Measurements from ENCODE around the gene GFRA1. TPM values are rescaled to one million over a fixed set of nuclear protein-coding genes. Genes with fewer than 3 reads are reported as not detected.

GFRA1 gene
- total and polyA plus RNA-seq, 2 donors (not counting 1 experiment from before 2014, with no cell fraction given) = not detected

GRCh38 chr10:116083226-116083762 is 189.7 kb downstream of the GFRA1 start:
- Histone ChIP-seq H3K4me3 (ENCODE audit: control extremely low read depth in 1 of 5, extremely low read depth in 1 of 5, insufficient read depth in 1 of 5, low read depth in 2 of 5, low read length in 4 of 5) (no peak overlapping the region), H3K79me2 (ENCODE audit: control insufficient read depth, insufficient read depth, low read length) (no peaks in the 10 kb centered on the region), H3K36me3 (replicated peaks in 1 of 2; ENCODE audit: control extremely low read depth in 1 of 2, control insufficient read depth in 1 of 2, extremely low read depth in 1 of 2, insufficient read depth in 2 of 2, low read length in 1 of 2) (no peaks in the 10 kb centered on the region), H3K9me3 (ENCODE audit: control extremely low read depth in 1 of 3, control insufficient read depth in 2 of 3, insufficient read depth in 1 of 3, low read length in 2 of 3) (peaks cover 0 to 4% (median 0%) of the 10 kb centered on the region in 3 donors), H2AFZ (ENCODE audit: insufficient read depth, low read depth, low read length, poor library complexity, severe bottlenecking) (no peak overlapping the region), H3K27ac (ENCODE audit: low read length in 2 of 2) (no peak overlapping the region), H4K20me1 (ENCODE audit: control insufficient read depth, insufficient read depth, low read length, poor library complexity, severe bottlenecking) (no peaks in the 10 kb centered on the region), H3K4me1 (ENCODE audit: control insufficient read depth in 2 of 2, insufficient read depth in 2 of 2, low read length in 2 of 2) (no peaks in the 10 kb centered on the region), H3K9ac (ENCODE audit: low read length) (no peak overlapping the region), H3K4me2 (replicated peaks; ENCODE audit: low read depth, low read length, poor library complexity, severe bottlenecking) (no peak overlapping the region), H3K27me3 (replicated peaks in 1 of 4; ENCODE audit: control extremely low read depth in 1 of 4, control insufficient read depth in 3 of 4, insufficient read depth in 4 of 4, low read length in 3 of 4) (no peaks in the 10 kb centered on the region)
- DNase-seq = no peak
- 95% methylated on average over 2 of the region's 8 CpGs for WGBS (ENCODE audit: insufficient coverage)
- Mint-ChIP-seq H3K9me3 (ENCODE audit: insufficient read depth) (no peaks in the 10 kb centered on the region), H3K27me3 (no peaks in the 10 kb centered on the region), H3K4me3 (no peak overlapping the region), H3K27ac (no peak overlapping the region), H3K4me1 (no peaks in the 10 kb centered on the region)
- intact Hi-C loops (cut with micrococcal nuclease) = no loop called here
- no peak for ATAC-seq (ENCODE audit: low read depth)
- CTCF ChIA-PET = no interaction called here
- TF ChIP-seq EZH2 (IDR thresholded peaks at IDR 0.05; ENCODE audit: borderline replicate concordance, insufficient read depth, low read depth, low read length, poor library complexity, severe bottlenecking) = no peak
- no peak for TF ChIP-seq CTCF (IDR thresholded peaks at IDR 0.05)
- POLR2A ChIA-PET = no interaction called here

GRCh38 chr10:116082762-116083161 is 190.2 kb downstream of the GFRA1 start:
- Histone ChIP-seq H3K27me3 (replicated peaks in 1 of 4; ENCODE audit: control extremely low read depth in 1 of 4, control insufficient read depth in 3 of 4, insufficient read depth in 4 of 4, low read length in 3 of 4) (no peaks in the 10 kb centered on the region), H3K36me3 (replicated peaks in 1 of 2; ENCODE audit: control extremely low read depth in 1 of 2, control insufficient read depth in 1 of 2, extremely low read depth in 1 of 2, insufficient read depth in 2 of 2, low read length in 1 of 2) (no peaks in the 10 kb centered on the region), H2AFZ (ENCODE audit: insufficient read depth, low read depth, low read length, poor library complexity, severe bottlenecking) (no peak overlapping the region), H3K27ac (ENCODE audit: low read length in 2 of 2) (no peak overlapping the region), H3K9me3 (ENCODE audit: control extremely low read depth in 1 of 3, control insufficient read depth in 2 of 3, insufficient read depth in 1 of 3, low read length in 2 of 3) (peaks cover 0 to 6% (median 0%) of the 10 kb centered on the region in 3 donors), H3K79me2 (ENCODE audit: control insufficient read depth, insufficient read depth, low read length) (no peaks in the 10 kb centered on the region), H3K9ac (ENCODE audit: low read length) (no peak overlapping the region), H3K4me2 (replicated peaks; ENCODE audit: low read depth, low read length, poor library complexity, severe bottlenecking) (no peak overlapping the region), H4K20me1 (ENCODE audit: control insufficient read depth, insufficient read depth, low read length, poor library complexity, severe bottlenecking) (no peaks in the 10 kb centered on the region), H3K4me3 (ENCODE audit: control extremely low read depth in 1 of 5, extremely low read depth in 1 of 5, insufficient read depth in 1 of 5, low read depth in 2 of 5, low read length in 4 of 5) (no peak overlapping the region), H3K4me1 (ENCODE audit: control insufficient read depth in 2 of 2, insufficient read depth in 2 of 2, low read length in 2 of 2) (no peaks in the 10 kb centered on the region)
- ChIA-PET CTCF (no interaction called here), POLR2A (no interaction called here)
- H3K4me3 Mint-ChIP-seq = no peak overlapping the region
- no peak for TF ChIP-seq EZH2 (IDR thresholded peaks at IDR 0.05; ENCODE audit: borderline replicate concordance, insufficient read depth, low read depth, low read length, poor library complexity, severe bottlenecking)
- no peak for TF ChIP-seq CTCF (IDR thresholded peaks at IDR 0.05)
- no peak overlapping the region for H3K27ac Mint-ChIP-seq
- intact Hi-C loops (cut with micrococcal nuclease) = no loop called here
- WGBS (ENCODE audit: insufficient coverage) = 79% methylated on average over 2 of the region's 3 CpGs
- no peaks in the 10 kb centered on the region for H3K27me3 Mint-ChIP-seq
- DNase-seq (no peak), ATAC-seq (ENCODE audit: low read depth) (no peak)
- no peaks in the 10 kb centered on the region for H3K9me3 Mint-ChIP-seq (ENCODE audit: insufficient read depth)
- H3K4me1 Mint-ChIP-seq = no peaks in the 10 kb centered on the region

Measured in B cell (primary cell).